OCI-LY7 (cell line): ENCODE data around the gene QKI. TPM values are rescaled to one million over a fixed set of nuclear protein-coding genes. Genes with fewer than 3 reads are reported as not detected.

Experiments used
- BruUV-seq: library from RNA; stranded (reverse); fragments of 400-500 nt; replicated peaks from 2 replicates; lab custom pipeline; 2021; lab: Mats Ljungman, UMichigan
- CTCF ChIA-PET: fragments of 300-600 bp; sonication (Branson Sonifier 250); formaldehyde crosslinking; loops from one replicate; lab custom pipeline; 2022; ENCODE audit warnings: antibody characterized with exemption; ENCODE audit not compliant: unreplicated experiment; lab: Charles Lee
- POLR2A ChIA-PET: fragments of 300-600 bp; sonication (Branson Sonifier 250); formaldehyde crosslinking; loops from one replicate; lab custom pipeline; 2022; ENCODE audit warnings: antibody characterized with exemption; lab: Charles Lee
- DNase-seq: peaks from one replicate; pipeline ENCODE4 v3.0.0-alpha.2; 2015; ENCODE audit warnings: low spot score
- H2AFZ ChIP-seq: fragments of 200-600 bp; sonication (generic), shearing (Covaris generic); 2 replicates; pipeline ENCODE4 v1.6.1; 2014; ENCODE audit warnings: mild to moderate bottlenecking, antibody characterized with exemption, low read length, moderate library complexity
- H3K27ac ChIP-seq: fragments of 200-600 bp; sonication (generic); 2 replicates; pipeline ENCODE4 v1.5.1; 2014; ENCODE audit warnings: mixed run types, low read depth, mild to moderate bottlenecking, moderate library complexity, low read length, inconsistent platforms; ENCODE audit not compliant: poor library complexity, severe bottlenecking
- H3K36me3 ChIP-seq: fragments of 200-600 bp; sonication (generic); 2 replicates; pipeline ENCODE4 v1.6.1; 2014; ENCODE audit warnings: mild to moderate bottlenecking, antibody characterized with exemption, low read length, moderate library complexity, mixed read lengths; ENCODE audit not compliant: insufficient read depth
- H3K4me1 ChIP-seq: fragments of 200-600 bp; sonication (generic); 2 replicates; pipeline ENCODE4 v1.5.1; 2014; ENCODE audit warnings: mild to moderate bottlenecking, low read length; ENCODE audit not compliant: insufficient read depth, poor library complexity, severe bottlenecking
- H3K4me2 ChIP-seq: fragments of 200-600 bp; sonication (generic); 2 replicates; pipeline ENCODE4 v1.6.1; 2014; ENCODE audit warnings: mild to moderate bottlenecking, low read length
- H3K4me3 ChIP-seq: fragments of 200-600 bp; sonication (generic); 2 replicates; pipeline ENCODE4 v1.5.1; 2014; ENCODE audit warnings: mild to moderate bottlenecking, low read depth, low read length; ENCODE audit not compliant: poor library complexity, severe bottlenecking
- H3K79me2 ChIP-seq: fragments of 200-600 bp; sonication (generic); 2 replicates; pipeline ENCODE4 v1.6.1; 2016; ENCODE audit warnings: low read depth, mild to moderate bottlenecking, low read length, moderate library complexity, mixed read lengths; ENCODE audit not compliant: insufficient read depth
- H3K9me2 ChIP-seq: fragments of 200-600 bp; sonication (generic); 2 replicates; pipeline ENCODE4 v1.6.1; 2016; ENCODE audit warnings: mild to moderate bottlenecking, low read length, mixed read lengths; ENCODE audit not compliant: insufficient read depth
- H3K9me3 ChIP-seq: fragments of 200-600 bp; sonication (generic); 2 replicates; pipeline ENCODE4 v1.6.1; 2014; ENCODE audit warnings: mild to moderate bottlenecking, mixed run types, low read length, mixed read lengths
- H4K20me1 ChIP-seq: fragments of 200-600 bp; sonication (generic); 2 replicates; pipeline ENCODE4 v1.6.1; 2014; ENCODE audit warnings: mild to moderate bottlenecking, antibody characterized with exemption, low read length, moderate library complexity, mixed read lengths; ENCODE audit not compliant: insufficient read depth
- EZH2phosphoT487 ChIP-seq: fragments of 200-600 bp; sonication (generic); IDR thresholded peaks from 2 replicates; pipeline ENCODE4 v1.6.1; 2018; ENCODE audit warnings: low read depth, borderline replicate concordance, mild to moderate bottlenecking, mixed run types, antibody characterized with exemption, low read length, moderate library complexity, mixed read lengths
- intact Hi-C: fragments of 100-400 bp; cut with micrococcal nuclease; formaldehyde crosslinking; loops from one replicate; pipeline ENCODE4 v1.10.0; 2022; ENCODE audit not compliant: unreplicated experiment
- total RNA-seq, 2 experiments: library from RNA; depleted of rRNA in 1 of 2; stranded (reverse); fragments of >200 nt in 1 of 2; shearing (Covaris generic) in 1 of 2; gene quantifications; 2 replicates each; pipeline ENCODE4 v1.2.3, GENCODE V29; 2014 to 2022
- TF ChIP-seq, protein P1 (sequence below): fragments of 200-600 bp; sonication (generic); conservative IDR thresholded peaks from 2 replicates; pipeline ENCODE4 v1.5.1; 2014; ENCODE audit warnings: mild to moderate bottlenecking, antibody characterized with exemption, low read length, moderate library complexity, mixed read lengths

Gene QKI
- total RNA-seq, 2 experiments from 2014 or later = 55.4 to 74.5 TPM

DNA sequence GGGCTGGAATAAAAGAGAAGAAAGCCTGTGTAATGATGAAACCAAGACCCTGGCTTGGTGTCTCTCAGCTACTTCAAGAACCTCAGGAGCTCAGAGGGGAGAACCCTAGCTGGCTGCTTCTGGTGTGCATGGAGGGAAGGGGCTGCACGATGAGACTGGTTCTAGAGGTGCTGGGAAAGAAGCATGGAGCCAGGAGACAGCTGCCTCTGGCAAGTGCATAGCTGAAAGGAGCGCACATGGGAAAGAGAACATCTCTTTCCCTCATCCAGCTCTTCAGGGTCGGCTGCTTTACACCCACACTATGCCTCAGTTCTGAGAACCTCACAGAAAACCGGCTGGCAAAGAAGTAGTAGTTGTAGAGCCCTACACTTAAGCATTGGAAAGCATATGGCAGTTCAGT is 139.5 kb downstream of the QKI start:
- no peaks in the 10 kb centered on the region for H3K79me2 ChIP-seq
- no TSS peak for BruUV-seq

GRCh38 chr6:163554663-163555062 is 140.1 kb downstream of the QKI start:
- Histone ChIP-seq H3K4me1 (no peaks in the 10 kb centered on the region), H2AFZ (no peak overlapping the region), H3K79me2 (no peaks in the 10 kb centered on the region), H3K4me3 (no peak overlapping the region), H3K27ac (no peak overlapping the region), H3K9me2 (no peaks in the 10 kb centered on the region), H4K20me1 (no peaks in the 10 kb centered on the region), H3K9me3 (no peaks in the 10 kb centered on the region), H3K36me3 (no peaks in the 10 kb centered on the region; the same call in 1 of the 2 replicates), H3K4me2 (no peak overlapping the region)
- CTCF ChIA-PET = interaction anchor here (1.0 kb wide), 1 partner anchor 184 kb away, joined by 3 read pairs; no protein-coding TSS in a partner anchor
- DNase-seq = peak; percentile 25
- POLR2A ChIA-PET = interaction anchor here (0.5 to 1.6 kb wide), 3 partner anchors 11 to 282 kb away, joined by 3 to 4 read pairs (median 4); no protein-coding TSS in a partner anchor
- no TSS peak for BruUV-seq
- intact Hi-C loops = no loop called here
- TF ChIP-seq EZH2phosphoT487 = no peak
- TF ChIP-seq, protein P1, sequence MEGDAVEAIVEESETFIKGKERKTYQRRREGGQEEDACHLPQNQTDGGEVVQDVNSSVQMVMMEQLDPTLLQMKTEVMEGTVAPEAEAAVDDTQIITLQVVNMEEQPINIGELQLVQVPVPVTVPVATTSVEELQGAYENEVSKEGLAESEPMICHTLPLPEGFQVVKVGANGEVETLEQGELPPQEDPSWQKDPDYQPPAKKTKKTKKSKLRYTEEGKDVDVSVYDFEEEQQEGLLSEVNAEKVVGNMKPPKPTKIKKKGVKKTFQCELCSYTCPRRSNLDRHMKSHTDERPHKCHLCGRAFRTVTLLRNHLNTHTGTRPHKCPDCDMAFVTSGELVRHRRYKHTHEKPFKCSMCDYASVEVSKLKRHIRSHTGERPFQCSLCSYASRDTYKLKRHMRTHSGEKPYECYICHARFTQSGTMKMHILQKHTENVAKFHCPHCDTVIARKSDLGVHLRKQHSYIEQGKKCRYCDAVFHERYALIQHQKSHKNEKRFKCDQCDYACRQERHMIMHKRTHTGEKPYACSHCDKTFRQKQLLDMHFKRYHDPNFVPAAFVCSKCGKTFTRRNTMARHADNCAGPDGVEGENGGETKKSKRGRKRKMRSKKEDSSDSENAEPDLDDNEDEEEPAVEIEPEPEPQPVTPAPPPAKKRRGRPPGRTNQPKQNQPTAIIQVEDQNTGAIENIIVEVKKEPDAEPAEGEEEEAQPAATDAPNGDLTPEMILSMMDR = peak; percentile 77

More for the DNA sequence above, 139.5 kb downstream of the QKI start:
- TF ChIP-seq, protein P1 = no peak
- no peak for TF ChIP-seq EZH2phosphoT487
- POLR2A ChIA-PET = interaction anchor here (0.5 to 1.6 kb wide), 2 partner anchors 11 to 283 kb away, joined by 4 read pairs; no protein-coding TSS in a partner anchor
- Histone ChIP-seq H3K4me3 (no peak overlapping the region), H3K27ac (no peak overlapping the region), H3K9me3 (no peaks in the 10 kb centered on the region), H3K36me3 (no peaks in the 10 kb centered on the region; the same call in 1 of the 2 replicates), H3K4me1 (no peaks in the 10 kb centered on the region), H4K20me1 (no peaks in the 10 kb centered on the region), H2AFZ (no peak overlapping the region), H3K4me2 (no peak overlapping the region), H3K9me2 (no peaks in the 10 kb centered on the region)
- intact Hi-C loops = no loop called here
- DNase-seq = no peak
- CTCF ChIA-PET = interaction anchor here (1.0 kb wide), 1 partner anchor 185 kb away, joined by 3 read pairs; no protein-coding TSS in a partner anchor

DNA sequence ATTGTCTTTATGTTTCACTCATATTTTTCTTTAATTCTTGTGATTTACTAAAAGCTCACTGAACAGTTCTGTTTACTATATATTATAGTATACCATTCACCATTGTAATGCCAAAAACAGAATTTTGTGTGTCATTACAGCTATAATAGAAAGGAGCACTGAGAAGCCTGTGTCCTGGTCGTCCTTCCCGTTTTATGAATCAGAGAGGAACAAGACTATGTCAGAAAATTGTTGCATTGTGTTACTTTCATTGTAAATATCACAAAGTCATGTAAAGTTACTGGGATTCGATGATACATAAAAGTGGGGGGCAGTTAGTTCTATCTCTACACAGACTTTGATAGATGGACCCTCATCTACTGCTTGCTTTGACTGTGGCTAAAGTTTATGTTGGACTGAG is 145.1 kb downstream of the QKI start:
- no peak overlapping the region for H3K27ac ChIP-seq
- no TSS peak for BruUV-seq
- no peaks in the 10 kb centered on the region for H3K79me2 ChIP-seq
- H3K9me3 ChIP-seq = no peaks in the 10 kb centered on the region
- H3K9me2 ChIP-seq = no peaks in the 10 kb centered on the region
- no peaks in the 10 kb centered on the region for H4K20me1 ChIP-seq
- no peak overlapping the region for H3K4me3 ChIP-seq
- DNase-seq = no peak
- ChIA-PET POLR2A (interaction anchor here (0.6 to 1.2 kb wide), 2 partner anchors 10 to 281 kb away, joined by 3 read pairs; no protein-coding TSS in a partner anchor), CTCF (no interaction called here)
- no peaks in the 10 kb centered on the region for H3K4me1 ChIP-seq
- H3K4me2 ChIP-seq = no peak overlapping the region
- TF ChIP-seq EZH2phosphoT487 = no peak
- TF ChIP-seq, protein P1 = no peak
- H2AFZ ChIP-seq = no peak overlapping the region
- intact Hi-C loops = no loop called here
- peaks cover 12% of the 10 kb centered on the region for H3K36me3 ChIP-seq
